OCI-LY7 (cell line): Measurements from ENCODE around the gene TM9SF1. TPM values are rescaled to one million over a fixed set of nuclear protein-coding genes. Genes with fewer than 3 reads are reported as not detected.
A peak's percentile ranks its signal among the peaks of the same experiment; 100 is the strongest.

Experiments used
- BruUV-seq: library from RNA; stranded (reverse); fragments of 400-500 nt; replicated peaks from 2 replicates; lab custom pipeline; 2021; lab: Mats Ljungman, UMichigan
- CTCF ChIA-PET: fragments of 300-600 bp; sonication (Branson Sonifier 250); formaldehyde crosslinking; loops from one replicate; lab custom pipeline; 2022; ENCODE audit warnings: antibody characterized with exemption; ENCODE audit not compliant: unreplicated experiment; lab: Charles Lee
- POLR2A ChIA-PET: fragments of 300-600 bp; sonication (Branson Sonifier 250); formaldehyde crosslinking; loops from one replicate; lab custom pipeline; 2022; ENCODE audit warnings: antibody characterized with exemption; lab: Charles Lee
- DNase-seq: peaks from one replicate; pipeline ENCODE4 v3.0.0-alpha.2; 2015; ENCODE audit warnings: low spot score
- H2AFZ ChIP-seq: fragments of 200-600 bp; sonication (generic), shearing (Covaris generic); 2 replicates; pipeline ENCODE4 v1.6.1; 2014; ENCODE audit warnings: mild to moderate bottlenecking, antibody characterized with exemption, low read length, moderate library complexity
- H3K27ac ChIP-seq: fragments of 200-600 bp; sonication (generic); 2 replicates; pipeline ENCODE4 v1.5.1; 2014; ENCODE audit warnings: mixed run types, low read depth, mild to moderate bottlenecking, moderate library complexity, low read length, inconsistent platforms; ENCODE audit not compliant: poor library complexity, severe bottlenecking
- H3K36me3 ChIP-seq: fragments of 200-600 bp; sonication (generic); 2 replicates; pipeline ENCODE4 v1.6.1; 2014; ENCODE audit warnings: mild to moderate bottlenecking, antibody characterized with exemption, low read length, moderate library complexity, mixed read lengths; ENCODE audit not compliant: insufficient read depth
- H3K4me1 ChIP-seq: fragments of 200-600 bp; sonication (generic); 2 replicates; pipeline ENCODE4 v1.5.1; 2014; ENCODE audit warnings: mild to moderate bottlenecking, low read length; ENCODE audit not compliant: insufficient read depth, poor library complexity, severe bottlenecking
- H3K4me2 ChIP-seq: fragments of 200-600 bp; sonication (generic); 2 replicates; pipeline ENCODE4 v1.6.1; 2014; ENCODE audit warnings: mild to moderate bottlenecking, low read length
- H3K4me3 ChIP-seq: fragments of 200-600 bp; sonication (generic); 2 replicates; pipeline ENCODE4 v1.5.1; 2014; ENCODE audit warnings: mild to moderate bottlenecking, low read depth, low read length; ENCODE audit not compliant: poor library complexity, severe bottlenecking
- H3K79me2 ChIP-seq: fragments of 200-600 bp; sonication (generic); 2 replicates; pipeline ENCODE4 v1.6.1; 2016; ENCODE audit warnings: low read depth, mild to moderate bottlenecking, low read length, moderate library complexity, mixed read lengths; ENCODE audit not compliant: insufficient read depth
- H3K9me2 ChIP-seq: fragments of 200-600 bp; sonication (generic); 2 replicates; pipeline ENCODE4 v1.6.1; 2016; ENCODE audit warnings: mild to moderate bottlenecking, low read length, mixed read lengths; ENCODE audit not compliant: insufficient read depth
- H3K9me3 ChIP-seq: fragments of 200-600 bp; sonication (generic); 2 replicates; pipeline ENCODE4 v1.6.1; 2014; ENCODE audit warnings: mild to moderate bottlenecking, mixed run types, low read length, mixed read lengths
- H4K20me1 ChIP-seq: fragments of 200-600 bp; sonication (generic); 2 replicates; pipeline ENCODE4 v1.6.1; 2014; ENCODE audit warnings: mild to moderate bottlenecking, antibody characterized with exemption, low read length, moderate library complexity, mixed read lengths; ENCODE audit not compliant: insufficient read depth
- CTCF ChIP-seq: fragments of 200-600 bp; sonication (generic); conservative IDR thresholded peaks from 2 replicates; pipeline ENCODE4 v1.5.1; 2014; ENCODE audit warnings: mild to moderate bottlenecking, antibody characterized with exemption, low read length, moderate library complexity, mixed read lengths
- EZH2phosphoT487 ChIP-seq: fragments of 200-600 bp; sonication (generic); IDR thresholded peaks from 2 replicates; pipeline ENCODE4 v1.6.1; 2018; ENCODE audit warnings: low read depth, borderline replicate concordance, mild to moderate bottlenecking, mixed run types, antibody characterized with exemption, low read length, moderate library complexity, mixed read lengths
- intact Hi-C: fragments of 100-400 bp; cut with micrococcal nuclease; formaldehyde crosslinking; loops from one replicate; pipeline ENCODE4 v1.10.0; 2022; ENCODE audit not compliant: unreplicated experiment
- total RNA-seq, 2 experiments: library from RNA; depleted of rRNA in 1 of 2; stranded (reverse); fragments of >200 nt in 1 of 2; shearing (Covaris generic) in 1 of 2; gene quantifications; 2 replicates each; pipeline ENCODE4 v1.2.3, GENCODE V29; 2014 to 2022

The TM9SF1 gene
- total RNA-seq, 2 experiments from 2014 or later, result 23.4 to 27.8 TPM

GRCh38 chr14:24211311-24211710 is 16.1 kb upstream of the TM9SF1 start:
- H3K36me3 ChIP-seq, result peaks cover 56% of the 10 kb centered on the region
- intact Hi-C loops, result no loop called here

GRCh38 chr14:24207625-24208024 is 12.4 kb upstream of the TM9SF1 start:
- intact Hi-C loops, result no loop called here
- TF ChIP-seq CTCF (no peak), EZH2phosphoT487 (no peak)
- BruUV-seq, result no TSS peak
- Histone ChIP-seq H3K9me2 (no peaks in the 10 kb centered on the region), H3K36me3 (peaks cover 90% of the 10 kb centered on the region), H3K4me3 (no peak overlapping the region), H4K20me1 (no peaks in the 10 kb centered on the region), H3K9me3 (peaks cover 4% of the 10 kb centered on the region; the same call in 1 of the 2 replicates), H3K4me1 (peaks cover 11% of the 10 kb centered on the region), H2AFZ (no peak overlapping the region), H3K79me2 (peaks cover 14% of the 10 kb centered on the region), H3K4me2 (no peak overlapping the region), H3K27ac (no peak overlapping the region)
- DNase-seq, result no peak
- POLR2A ChIA-PET, result interaction anchor here (0.7 kb wide), 1 partner anchor 39 kb away, joined by 3 read pairs; no protein-coding TSS in a partner anchor
- CTCF ChIA-PET, result no interaction called here

More at GRCh38 chr14:24211311-24211710, 16.1 kb upstream of the TM9SF1 start:
- Histone ChIP-seq H3K9me3 (no peaks in the 10 kb centered on the region), H4K20me1 (no peaks in the 10 kb centered on the region), H3K4me3 (no peak overlapping the region), H3K4me1 (peaks cover 29% of the 10 kb centered on the region), H3K4me2 (0 out of 2 replicates have a peak overlapping the region, but pooled peaks have one; percentile 17), H3K27ac (no peak overlapping the region), H2AFZ (no peak overlapping the region), H3K79me2 (peaks cover 27% of the 10 kb centered on the region), H3K9me2 (no peaks in the 10 kb centered on the region)
- CTCF ChIA-PET, result interaction anchor here (0.9 kb wide), 1 partner anchor 16 kb away, joined by 4 read pairs; the partner anchor contains the start of gene TM9SF1
- POLR2A ChIA-PET, result interaction anchor here (0.6 to 1.2 kb wide), 3 partner anchors 8 to 26 kb away, joined by 3 to 4 read pairs (median 3); no protein-coding TSS in a partner anchor
- no peak for DNase-seq
- TF ChIP-seq EZH2phosphoT487, result no peak
- no peak for TF ChIP-seq CTCF
- no TSS peak for BruUV-seq

GRCh38 chr14:24207104-24207551 is 11.9 kb upstream of the TM9SF1 start:
- Histone ChIP-seq H3K79me2 (peaks cover 9% of the 10 kb centered on the region; the same call in 1 of the 2 replicates), H2AFZ (no peak overlapping the region), H3K4me2 (no peak overlapping the region), H3K4me3 (no peak overlapping the region), H4K20me1 (no peaks in the 10 kb centered on the region), H3K9me2 (no peaks in the 10 kb centered on the region), H3K27ac (no peak overlapping the region), H3K9me3 (peaks cover 4% of the 10 kb centered on the region; the same call in 1 of the 2 replicates), H3K36me3 (peaks cover 95% of the 10 kb centered on the region), H3K4me1 (peaks cover 7% of the 10 kb centered on the region)
- ChIA-PET CTCF (no interaction called here), POLR2A (interaction anchor here (0.7 kb wide), 1 partner anchor 39 kb away, joined by 3 read pairs; no protein-coding TSS in a partner anchor)
- TF ChIP-seq EZH2phosphoT487 (no peak), CTCF (no peak)
- BruUV-seq, result no TSS peak
- intact Hi-C loops, result no loop called here
- DNase-seq, result peak; percentile 24
